Tracheal epithelial cell (primary cell): ENCODE results near the gene CLRN2. TPM values are rescaled to one million over a fixed set of nuclear protein-coding genes. Genes with fewer than 3 reads are reported as not detected.

Experiments
- total RNA-seq: library from RNA; depleted of rRNA; stranded (reverse); fragments of >200 nt; gene quantifications from 2 replicates; pipeline ENCODE4 v1.2.1, GENCODE V29; 2014

Gene CLRN2, protein sequence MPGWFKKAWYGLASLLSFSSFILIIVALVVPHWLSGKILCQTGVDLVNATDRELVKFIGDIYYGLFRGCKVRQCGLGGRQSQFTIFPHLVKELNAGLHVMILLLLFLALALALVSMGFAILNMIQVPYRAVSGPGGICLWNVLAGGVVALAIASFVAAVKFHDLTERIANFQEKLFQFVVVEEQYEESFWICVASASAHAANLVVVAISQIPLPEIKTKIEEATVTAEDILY
- total RNA-seq = not detected in 2 replicates

DNA sequence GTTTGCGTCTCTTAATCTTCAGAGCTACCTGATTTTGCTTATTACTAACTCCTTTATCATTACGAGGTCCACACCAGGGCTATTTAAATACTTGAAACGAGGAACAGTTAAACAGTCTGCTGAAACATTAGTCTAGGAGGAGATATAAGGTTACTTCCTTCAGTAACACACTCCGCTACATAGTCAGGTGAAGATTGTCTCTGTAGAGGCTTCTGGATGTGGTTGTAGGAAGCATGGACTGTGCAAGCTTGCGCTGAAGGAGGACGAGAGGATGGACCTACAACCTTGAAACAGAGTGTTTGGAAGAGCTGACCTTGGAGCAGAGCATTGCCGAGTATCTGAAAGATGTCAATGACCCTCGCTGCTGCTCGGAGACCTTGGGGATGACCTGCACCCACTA, at the start of gene CLRN2:
Gene CLRN2 (plus strand): TSS at position 301 of the 400 bp plus-strand sequence. CDS start 102 bp downstream, outside the sequence.

DNA sequence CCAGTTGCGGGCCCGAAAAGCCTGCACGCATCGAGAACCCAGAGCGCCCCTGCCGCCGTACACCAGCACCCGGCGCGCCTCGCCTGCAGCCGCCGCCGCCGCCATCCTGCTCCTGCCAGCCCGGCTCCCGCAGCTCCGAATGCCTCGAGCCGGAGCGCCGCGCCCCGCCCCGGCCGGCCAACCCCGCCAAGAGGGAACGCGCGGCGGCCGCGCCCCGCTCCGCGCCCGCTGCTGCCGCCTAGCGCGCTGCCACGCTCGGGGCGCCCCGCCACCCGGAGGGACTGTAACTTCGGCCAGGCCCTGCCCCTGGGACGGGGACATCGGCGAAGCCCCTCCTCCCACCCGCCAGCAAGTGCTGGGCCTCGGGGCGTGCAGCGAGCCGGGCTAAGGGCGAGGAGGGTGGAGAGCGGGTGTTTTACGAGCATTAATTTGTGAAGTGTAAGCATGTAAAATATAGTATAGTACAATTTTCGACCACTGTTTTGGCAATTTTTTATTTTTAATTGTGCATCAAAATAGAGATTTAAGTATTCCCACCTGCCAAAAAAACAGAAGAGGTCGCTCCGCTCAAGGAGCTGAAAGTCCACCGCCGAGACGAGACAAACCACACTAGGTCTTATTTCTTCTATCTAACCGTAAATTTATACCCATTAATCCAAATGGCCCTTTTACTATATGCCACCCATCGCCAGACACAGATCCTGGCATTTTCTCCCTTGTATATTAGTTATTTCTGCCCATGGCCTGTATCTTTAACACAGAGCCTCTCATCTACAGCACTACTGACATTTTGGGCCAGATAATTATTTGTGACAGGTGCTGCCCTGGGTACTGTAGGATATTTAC, 2.8 kb upstream of the CLRN2 start, which contains the start of gene QDPR:
Gene QDPR (minus strand): TSS at position 141 of the 846 bp plus-strand sequence. CDS start 36 bp downstream, at position 105.

Other genes with a start within 250 kb of the CLRN2 start
- 2.6 and 9.9 TPM in 2 replicates for gene QDPR, start 3.1 kb upstream of the CLRN2 start, total RNA-seq
- 82.1 and 98.3 TPM in 2 replicates for gene LAP3, start 62.0 kb downstream of the CLRN2 start, total RNA-seq
- 5.1 and 5.5 TPM in 2 replicates for gene MED28, start 99.5 kb downstream of the CLRN2 start, total RNA-seq